HG03558 (cell line): ENCODE measurements around the gene CSMD2.

Experiments
- ATAC-seq: cut with Tn5 transposase; IDR thresholded peaks from one replicate; pipeline ENCODE4 v1.9.1; 2021; ENCODE audit warnings: moderate number of reproducible peaks; ENCODE audit not compliant: unreplicated experiment; ENCODE audit errors: extremely low read depth

The CSMD2 gene

GRCh38 chr1:33668695-33669094 lies 496.3 kb downstream of the CSMD2 start:
- ATAC-seq: no peak

GRCh38 chr1:33667386-33668282 lies 497.4 kb downstream of the CSMD2 start:
- no peak for ATAC-seq

GRCh38 chr1:33666616-33667015 lies 498.4 kb downstream of the CSMD2 start:
- no peak for ATAC-seq

GRCh38 chr1:33661811-33662454 lies 503.1 kb downstream of the CSMD2 start:
- ATAC-seq: no peak

DNA sequence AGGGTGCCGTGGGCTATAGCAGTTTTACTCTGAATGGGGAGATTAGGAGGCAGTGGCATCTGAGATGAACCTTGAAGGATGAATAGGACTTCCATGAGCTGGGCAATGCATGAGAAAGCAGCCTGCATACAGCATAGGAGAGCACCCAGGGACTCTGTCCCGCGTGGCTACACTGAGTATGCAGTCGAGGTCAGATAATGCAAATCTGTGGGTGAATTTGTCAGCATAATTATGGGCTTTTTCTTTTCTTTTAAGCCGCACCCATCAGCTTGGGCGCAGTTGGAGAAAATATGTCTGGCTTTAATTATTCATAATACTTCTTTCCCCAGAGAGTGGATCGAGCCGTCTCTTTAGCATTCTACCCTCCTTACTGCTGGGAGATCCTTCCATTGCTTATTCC lies 504.1 kb downstream of the CSMD2 start:
- no peak for ATAC-seq

GRCh38 chr1:33660244-33660643 lies 504.8 kb downstream of the CSMD2 start:
- no peak for ATAC-seq

GRCh38 chr1:33659641-33660040 lies 505.4 kb downstream of the CSMD2 start:
- ATAC-seq: no peak

- ATAC-seq: no peak
These were observed 507.2 kb downstream of the CSMD2 start for GRCh38 chr1:33657833-33658232.

- no peak for ATAC-seq
These were observed 508.5 kb downstream of the CSMD2 start for GRCh38 chr1:33656467-33657005.

DNA sequence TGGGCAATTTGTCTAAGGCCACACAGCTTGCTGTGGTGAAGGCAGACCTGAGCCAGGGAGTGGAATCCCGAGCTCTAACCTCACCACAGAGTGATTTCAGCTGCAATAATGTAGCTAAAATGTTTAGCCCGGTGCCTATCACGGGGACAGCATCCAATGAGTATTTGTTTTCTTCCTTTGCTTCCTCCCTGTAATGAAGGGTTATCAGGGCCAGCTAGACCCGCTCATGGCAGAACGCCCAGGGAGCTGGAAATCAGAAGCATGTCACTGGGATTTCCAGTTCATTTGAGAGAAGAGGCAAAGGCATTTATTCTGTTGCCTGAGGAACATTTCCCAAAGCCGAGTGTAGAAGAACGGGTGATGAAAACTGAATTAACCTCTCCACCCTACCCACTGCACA lies 509.5 kb downstream of the CSMD2 start:
- no peak for ATAC-seq

DNA sequence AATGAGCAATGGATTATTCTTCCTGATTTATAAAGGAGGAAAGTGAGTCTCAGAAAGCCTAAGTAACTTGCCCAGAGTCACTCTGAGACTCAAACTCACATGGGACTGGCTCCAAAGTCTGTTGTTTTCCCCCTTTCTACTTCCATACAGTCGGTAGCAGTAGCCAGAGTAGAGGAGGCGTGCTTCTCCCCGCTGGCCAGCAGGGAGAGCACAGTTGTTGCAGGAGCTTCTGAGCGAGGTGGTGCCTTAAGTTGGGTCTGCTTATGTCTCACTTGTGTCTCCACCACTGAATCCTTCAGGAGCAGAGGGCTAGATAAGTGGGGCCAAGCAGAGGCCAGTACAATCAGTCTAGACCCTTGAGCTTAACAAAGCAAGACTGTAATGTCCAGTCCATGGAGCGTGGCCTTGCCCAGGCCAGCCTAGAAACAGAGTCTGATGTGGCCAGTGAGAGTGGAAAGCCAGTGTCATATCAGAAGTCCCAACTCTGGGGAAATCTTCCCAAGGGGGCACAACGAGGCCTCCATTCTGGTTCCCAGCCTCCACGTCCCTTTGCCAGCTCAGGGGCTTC lies 510.7 kb downstream of the CSMD2 start:
- no peak for ATAC-seq

GRCh38 chr1:33653226-33653625 lies 511.8 kb downstream of the CSMD2 start:
- ATAC-seq: no peak

DNA sequence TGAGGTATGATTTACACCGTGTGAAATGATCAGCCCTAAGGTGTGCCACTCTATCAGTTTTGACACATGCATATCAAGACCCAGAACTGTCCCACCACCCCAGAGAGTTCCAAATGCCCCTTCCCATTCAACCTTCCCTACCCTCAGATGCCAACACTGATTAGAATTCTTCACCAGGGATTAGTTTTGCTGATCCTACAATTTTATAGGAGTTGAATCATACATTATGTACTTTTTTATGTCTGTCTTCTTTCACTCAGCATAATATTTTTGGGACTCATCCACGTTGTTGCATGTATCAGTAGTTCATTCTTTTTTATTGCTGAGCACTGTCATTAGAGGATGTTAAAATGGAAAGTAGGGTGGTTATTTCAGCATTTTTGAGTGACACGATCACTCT lies 514.3 kb downstream of the CSMD2 start:
- ATAC-seq: no peak

GRCh38 chr1:33649759-33650158 lies 515.3 kb downstream of the CSMD2 start:
- ATAC-seq: no peak

- no peak for ATAC-seq
These were observed 521.8 kb downstream of the CSMD2 start for GRCh38 chr1:33643216-33643615.

GRCh38 chr1:33641104-33641830 lies 523.8 kb downstream of the CSMD2 start:
- ATAC-seq: no peak

- ATAC-seq: no peak
These were observed 524.8 kb downstream of the CSMD2 start for GRCh38 chr1:33640114-33640660.

GRCh38 chr1:33637846-33638440 lies 527.1 kb downstream of the CSMD2 start:
- no peak for ATAC-seq

DNA sequence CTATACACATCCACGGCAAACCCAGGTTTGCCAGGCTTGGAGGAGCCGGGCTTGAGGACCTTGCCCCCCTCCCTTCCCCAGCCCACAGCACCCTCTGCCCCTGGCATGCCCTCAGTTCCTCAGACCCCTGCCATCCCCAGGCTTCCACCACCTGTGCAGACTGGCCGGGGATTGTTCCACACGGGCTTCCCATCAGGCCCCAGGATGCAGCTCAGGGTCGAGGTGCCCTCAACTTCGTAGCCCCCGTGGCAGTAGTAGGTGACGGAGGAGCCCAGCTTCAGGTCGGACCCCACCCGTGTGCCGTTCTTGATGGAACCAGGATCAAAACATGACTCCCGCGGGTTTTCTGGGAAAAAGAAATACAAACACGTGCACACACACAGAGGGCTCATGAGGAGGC lies 528.8 kb downstream of the CSMD2 start:
- no peak for ATAC-seq
